A204.1 (cell line): ENCODE data around the gene OSTN.
"Not testable (repeated sequence)": the region's sequence is repeated elsewhere in the genome, so short reads cannot be mapped to it uniquely, and the experiment has no call there.

ENCODE experiments used
- FAIRE-seq: peaks from 2 replicates; lab custom pipeline; 2012; peaks lifted over from hg19 to GRCh38; lab: Jason Lieb, UNC

The OSTN gene

GRCh38 chr3:191235331-191236314 lies 36.6 kb downstream of the OSTN start:
- FAIRE-seq, result no peak

- no peak for FAIRE-seq
Measured at GRCh38 chr3:191236646-191237045, 37.6 kb downstream of the OSTN start.

- no peak for FAIRE-seq
Measured at GRCh38 chr3:191237047-191237882, 38.2 kb downstream of the OSTN start.

- FAIRE-seq, result no peak
Measured at GRCh38 chr3:191238321-191238817, 39.3 kb downstream of the OSTN start.

- FAIRE-seq, result no peak
Measured at GRCh38 chr3:191239407-191240031, 40.5 kb downstream of the OSTN start.

- no peak for FAIRE-seq
Measured at GRCh38 chr3:191240486-191240885, 41.4 kb downstream of the OSTN start.

- FAIRE-seq, result peak; percentile 99
Measured at GRCh38 chr3:191244242-191244867, 45.3 kb downstream of the OSTN start.

GRCh38 chr3:191246034-191246433 lies 47.0 kb downstream of the OSTN start:
- FAIRE-seq, result not testable (repeated sequence)

- no peak for FAIRE-seq
Measured at GRCh38 chr3:191246630-191247029, 47.6 kb downstream of the OSTN start.

GRCh38 chr3:191253089-191253799 lies 54.2 kb downstream of the OSTN start:
- FAIRE-seq, result no peak

- no peak for FAIRE-seq
Measured at GRCh38 chr3:191254098-191254873, 55.2 kb downstream of the OSTN start.

- FAIRE-seq, result no peak
Measured at GRCh38 chr3:191255156-191255555, 56.1 kb downstream of the OSTN start.

- FAIRE-seq, result peak; percentile 49
Measured at GRCh38 chr3:191256405-191256804, 57.4 kb downstream of the OSTN start.

GRCh38 chr3:191257286-191257685 lies 58.2 kb downstream of the OSTN start:
- FAIRE-seq, result no peak

- FAIRE-seq, result no peak
Measured at GRCh38 chr3:191259486-191259885, 60.4 kb downstream of the OSTN start.

GRCh38 chr3:191260431-191261303 lies 61.6 kb downstream of the OSTN start:
- no peak for FAIRE-seq

GRCh38 chr3:191261304-191261638 lies 62.2 kb downstream of the OSTN start:
- FAIRE-seq, result no peak

- no peak for FAIRE-seq
Measured at GRCh38 chr3:191262650-191263049, 63.6 kb downstream of the OSTN start.

- no peak for FAIRE-seq
Measured at GRCh38 chr3:191263365-191263764, 64.3 kb downstream of the OSTN start.

GRCh38 chr3:191263850-191264249 lies 64.8 kb downstream of the OSTN start:
- no peak for FAIRE-seq
